ENCODE measurements around the gene CLIP2.

DNA sequence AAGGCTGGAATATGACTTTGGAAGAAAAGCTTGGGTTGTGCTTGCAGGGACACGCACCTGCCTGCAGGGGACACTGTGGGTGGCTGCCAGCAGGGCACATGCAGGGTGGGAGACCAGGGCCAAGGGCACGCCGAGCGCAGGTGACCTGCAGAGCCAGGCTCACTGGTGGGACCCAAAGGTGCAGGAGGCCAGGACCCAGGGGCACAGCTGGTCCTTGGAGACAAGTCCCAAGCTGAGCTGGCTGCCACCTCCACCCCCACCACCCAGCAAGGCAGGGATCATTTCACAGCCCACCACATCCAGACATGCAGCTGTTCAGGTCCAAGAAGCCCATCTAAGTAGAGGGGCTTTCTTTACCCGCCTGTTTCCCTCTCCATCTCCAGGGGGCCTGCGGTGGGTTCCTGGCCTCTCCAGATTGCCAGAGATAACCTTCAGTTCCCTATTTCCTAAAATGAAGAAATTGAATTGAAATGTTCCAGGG is 13.8 kb upstream of the CLIP2 start:
- TF ChIP-seq, protein P1, sequence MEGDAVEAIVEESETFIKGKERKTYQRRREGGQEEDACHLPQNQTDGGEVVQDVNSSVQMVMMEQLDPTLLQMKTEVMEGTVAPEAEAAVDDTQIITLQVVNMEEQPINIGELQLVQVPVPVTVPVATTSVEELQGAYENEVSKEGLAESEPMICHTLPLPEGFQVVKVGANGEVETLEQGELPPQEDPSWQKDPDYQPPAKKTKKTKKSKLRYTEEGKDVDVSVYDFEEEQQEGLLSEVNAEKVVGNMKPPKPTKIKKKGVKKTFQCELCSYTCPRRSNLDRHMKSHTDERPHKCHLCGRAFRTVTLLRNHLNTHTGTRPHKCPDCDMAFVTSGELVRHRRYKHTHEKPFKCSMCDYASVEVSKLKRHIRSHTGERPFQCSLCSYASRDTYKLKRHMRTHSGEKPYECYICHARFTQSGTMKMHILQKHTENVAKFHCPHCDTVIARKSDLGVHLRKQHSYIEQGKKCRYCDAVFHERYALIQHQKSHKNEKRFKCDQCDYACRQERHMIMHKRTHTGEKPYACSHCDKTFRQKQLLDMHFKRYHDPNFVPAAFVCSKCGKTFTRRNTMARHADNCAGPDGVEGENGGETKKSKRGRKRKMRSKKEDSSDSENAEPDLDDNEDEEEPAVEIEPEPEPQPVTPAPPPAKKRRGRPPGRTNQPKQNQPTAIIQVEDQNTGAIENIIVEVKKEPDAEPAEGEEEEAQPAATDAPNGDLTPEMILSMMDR (IDR thresholded peaks at IDR 0.05), result peak in 4 of 6 experiments; percentile 16 to 59 (median 26)
- TF ChIP-seq POLR2A (IDR thresholded peaks at IDR 0.05), result no peak

Data from esophagus squamous epithelium (tissue), 4 donors.